ENCODE measurements around the gene PPP3CA.
"Not testable (repeated sequence)": the region's sequence is repeated elsewhere in the genome, so short reads cannot be mapped to it uniquely, and the experiment has no call there.

The PPP3CA gene

GRCh38 chr4:101244349-101244748 is 103.0 kb downstream of the PPP3CA start:
- DNase-seq = no peak

GRCh38 chr4:101242441-101242840 is 104.9 kb downstream of the PPP3CA start:
- no peak for DNase-seq

- no peak for DNase-seq
Measured at GRCh38 chr4:101240099-101240498, 107.2 kb downstream of the PPP3CA start.

- DNase-seq = no peak
Measured at GRCh38 chr4:101239665-101240064, 107.7 kb downstream of the PPP3CA start.

- DNase-seq = no peak
Measured at GRCh38 chr4:101238706-101239105, 108.6 kb downstream of the PPP3CA start.

- no peak for DNase-seq
Measured at GRCh38 chr4:101237773-101238172, 109.6 kb downstream of the PPP3CA start.

- no peak for DNase-seq
Measured at GRCh38 chr4:101236097-101236496, 111.2 kb downstream of the PPP3CA start.

GRCh38 chr4:101234141-101234540 is 113.2 kb downstream of the PPP3CA start:
- DNase-seq = not testable (repeated sequence)

- DNase-seq = no peak
Measured at GRCh38 chr4:101232074-101232776, 115.1 kb downstream of the PPP3CA start.

- DNase-seq = no peak
Measured at GRCh38 chr4:101230801-101231426, 116.4 kb downstream of the PPP3CA start.

GRCh38 chr4:101229116-101229515 is 118.2 kb downstream of the PPP3CA start:
- DNase-seq = no peak

- DNase-seq = no peak
Measured at GRCh38 chr4:101227715-101228114, 119.6 kb downstream of the PPP3CA start.

GRCh38 chr4:101224358-101225218 is 122.7 kb downstream of the PPP3CA start:
- DNase-seq = no peak

- DNase-seq = no peak
Measured at GRCh38 chr4:101222156-101222845, 125.0 kb downstream of the PPP3CA start.

- no peak for DNase-seq
Measured at GRCh38 chr4:101221294-101221693, 126.0 kb downstream of the PPP3CA start.

GRCh38 chr4:101218894-101219293 is 128.4 kb downstream of the PPP3CA start:
- no peak for DNase-seq

- DNase-seq = no peak
Measured at GRCh38 chr4:101218346-101218745, 129.0 kb downstream of the PPP3CA start.

- DNase-seq = no peak
Measured at GRCh38 chr4:101217353-101218031, 129.8 kb downstream of the PPP3CA start.

GRCh38 chr4:101211146-101211553 is 136.2 kb downstream of the PPP3CA start:
- no peak for DNase-seq

GRCh38 chr4:101210331-101210730 is 137.0 kb downstream of the PPP3CA start:
- DNase-seq = no peak

- no peak for DNase-seq
Measured at GRCh38 chr4:101208171-101208570, 139.2 kb downstream of the PPP3CA start.

- DNase-seq = peak; percentile 36 to 46
Measured at GRCh38 chr4:101205916-101206315, 141.4 kb downstream of the PPP3CA start.
